Fibroblast of upper back skin (primary cell): Measurements from ENCODE around the gene SNX14.
"Not testable (repeated sequence)": the region's sequence is repeated elsewhere in the genome, so short reads cannot be mapped to it uniquely, and the experiment has no call there.

Source experiments
- DNase-seq: peaks from one replicate; pipeline ENCODE4 v3.0.0-alpha.2; 2013

Gene SNX14

DNA sequence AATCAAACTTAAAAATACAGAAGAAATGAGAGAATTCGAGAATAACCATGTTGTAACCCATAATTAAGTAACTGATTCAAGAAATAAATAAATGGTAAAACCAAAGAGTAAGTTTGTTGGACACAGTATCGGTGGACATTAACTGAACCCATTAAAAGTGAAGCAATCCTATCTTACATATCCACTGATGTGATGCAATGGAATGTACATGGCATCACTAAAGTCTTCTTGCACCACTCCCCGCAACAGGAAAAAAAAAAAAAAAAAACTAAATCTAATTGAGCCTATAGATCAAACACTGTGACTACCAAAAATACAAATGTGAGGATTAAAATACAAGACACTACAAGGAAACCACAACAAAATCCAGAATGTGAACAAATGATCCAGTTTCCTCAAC lies 7.9 kb downstream of the SNX14 start:
- no peak for DNase-seq

DNA sequence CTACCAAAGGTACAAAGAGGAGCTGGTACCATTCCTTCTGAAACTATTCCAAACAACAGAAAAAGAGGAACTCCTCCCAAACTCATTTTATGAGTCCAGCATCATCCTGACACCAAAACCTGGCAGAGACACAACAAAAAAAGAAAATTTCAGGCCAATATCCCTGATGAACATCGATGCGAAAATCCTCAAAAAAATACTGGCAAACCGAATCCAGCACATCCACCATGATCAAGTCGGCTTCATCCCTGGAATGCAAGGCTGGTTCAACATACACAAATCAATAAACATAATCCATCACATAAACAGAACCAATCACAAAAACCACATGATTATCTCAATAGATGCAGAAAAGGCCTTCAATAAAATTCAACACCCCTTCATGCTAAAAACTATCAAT lies 10.8 kb downstream of the SNX14 start:
- DNase-seq, result not testable (repeated sequence)

DNA sequence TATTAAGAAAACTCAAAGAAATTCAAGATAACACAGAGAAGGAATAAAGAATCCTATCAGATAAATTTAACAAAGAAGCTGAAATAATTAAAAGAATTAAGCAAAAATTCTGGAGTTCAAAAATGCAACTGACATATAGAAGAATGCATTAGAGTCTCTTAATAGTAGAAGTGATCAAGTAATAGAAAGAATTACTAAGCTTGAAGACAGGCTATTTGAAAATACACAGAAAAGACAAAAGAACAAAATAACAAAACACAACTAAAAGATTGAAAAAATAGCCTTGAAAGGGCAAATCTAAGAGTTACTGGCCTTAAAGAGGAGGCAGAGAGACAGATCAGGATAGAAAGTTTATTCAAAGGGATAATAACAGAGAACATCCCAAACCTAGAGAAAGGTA lies 12.1 kb downstream of the SNX14 start:
- no peak for DNase-seq

DNA sequence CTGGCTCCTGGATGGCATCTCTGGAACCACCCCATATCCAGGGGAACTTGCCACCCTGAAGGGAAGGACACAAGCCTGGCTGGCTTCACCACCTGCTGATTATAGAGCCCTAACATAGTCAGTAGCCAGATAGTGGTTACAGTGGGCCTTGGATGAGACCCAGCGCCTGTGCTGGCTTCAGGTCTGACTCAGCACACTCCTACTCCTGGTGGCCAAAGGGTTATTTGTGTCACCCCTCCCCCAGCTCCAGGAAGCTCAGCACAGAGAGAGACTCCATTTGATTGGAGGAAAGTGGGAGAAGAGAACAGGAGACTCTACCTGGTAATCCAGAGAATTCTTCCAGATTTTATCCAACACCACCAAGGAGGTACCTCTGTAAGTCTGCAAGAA lies 12.8 kb downstream of the SNX14 start:
- peak; percentile 52 for DNase-seq

DNA sequence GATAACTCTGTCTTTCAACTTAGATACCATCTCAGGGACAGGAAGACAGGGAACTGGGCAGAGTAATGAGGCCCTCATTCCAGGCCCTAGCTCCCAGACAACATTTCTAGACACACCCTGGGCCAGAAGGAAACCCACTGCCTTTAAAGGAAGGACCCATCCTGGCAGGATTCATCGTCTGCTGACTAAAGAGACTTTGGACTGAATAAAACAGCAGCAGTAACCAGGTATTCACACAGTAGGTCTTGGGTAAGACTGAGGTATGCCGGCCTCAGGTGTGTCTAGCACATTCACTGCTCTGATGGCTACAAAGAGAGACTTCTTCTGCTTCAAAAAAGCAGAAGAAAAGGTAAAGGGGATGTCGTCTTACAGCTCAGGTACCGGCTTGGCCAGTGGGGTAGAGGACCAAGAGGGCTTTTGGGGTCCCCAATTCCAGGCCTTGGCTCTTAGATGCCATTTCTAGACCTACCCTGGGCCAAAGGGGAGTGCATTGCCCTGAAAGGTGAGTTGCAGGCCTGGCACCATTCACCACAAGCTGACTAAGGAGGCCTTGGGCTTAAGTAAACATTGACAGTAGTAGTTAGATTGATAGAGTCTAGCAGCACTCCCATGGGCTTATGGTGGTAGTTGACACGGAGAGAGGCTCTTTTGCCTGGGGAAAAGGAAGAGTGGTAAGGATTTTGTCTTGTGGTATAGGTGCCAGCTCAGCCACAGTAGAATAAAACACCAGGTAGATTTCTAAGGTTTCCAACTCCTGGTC lies 13.4 kb downstream of the SNX14 start:
- no peak for DNase-seq

DNA sequence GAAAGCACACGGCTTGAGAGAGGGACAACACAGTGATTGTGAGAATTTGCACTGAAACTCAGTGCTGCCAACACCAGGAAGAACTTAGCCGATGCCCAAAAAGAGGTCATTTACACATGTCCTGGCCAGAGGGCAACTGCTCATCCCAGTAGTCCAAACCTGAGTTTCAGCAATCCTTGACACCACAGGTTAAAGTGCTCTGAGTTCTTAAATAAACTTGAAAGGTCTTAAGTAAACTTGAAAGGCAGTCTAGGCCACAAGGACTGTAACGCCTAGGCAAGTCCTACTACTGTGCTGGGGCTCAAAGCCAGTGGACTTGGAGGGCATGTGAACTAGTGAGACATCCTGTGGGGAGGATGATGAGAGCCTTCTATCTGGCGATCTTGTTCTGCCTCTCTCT lies 14.1 kb downstream of the SNX14 start:
- DNase-seq, result no peak

DNA sequence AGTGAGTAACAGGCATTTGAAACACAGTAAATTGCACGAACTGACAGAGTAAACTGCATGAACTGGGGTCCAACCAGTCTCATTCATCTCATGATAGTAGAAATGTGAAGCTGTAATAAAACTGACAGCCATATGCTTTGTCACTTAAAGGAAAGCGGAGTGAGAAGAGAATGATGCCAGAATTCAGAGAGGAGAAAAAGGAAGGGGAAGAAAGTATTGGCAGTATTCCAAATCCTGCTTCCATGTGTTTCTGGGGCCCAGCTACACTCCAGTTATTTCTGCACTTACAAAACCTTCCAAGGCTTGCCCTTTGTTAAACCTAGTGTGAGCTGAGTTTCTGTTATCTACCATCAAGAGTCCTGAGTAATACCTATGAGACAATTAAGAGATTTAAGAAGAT lies 17.2 kb downstream of the SNX14 start:
- peak; percentile 20 for DNase-seq

DNA sequence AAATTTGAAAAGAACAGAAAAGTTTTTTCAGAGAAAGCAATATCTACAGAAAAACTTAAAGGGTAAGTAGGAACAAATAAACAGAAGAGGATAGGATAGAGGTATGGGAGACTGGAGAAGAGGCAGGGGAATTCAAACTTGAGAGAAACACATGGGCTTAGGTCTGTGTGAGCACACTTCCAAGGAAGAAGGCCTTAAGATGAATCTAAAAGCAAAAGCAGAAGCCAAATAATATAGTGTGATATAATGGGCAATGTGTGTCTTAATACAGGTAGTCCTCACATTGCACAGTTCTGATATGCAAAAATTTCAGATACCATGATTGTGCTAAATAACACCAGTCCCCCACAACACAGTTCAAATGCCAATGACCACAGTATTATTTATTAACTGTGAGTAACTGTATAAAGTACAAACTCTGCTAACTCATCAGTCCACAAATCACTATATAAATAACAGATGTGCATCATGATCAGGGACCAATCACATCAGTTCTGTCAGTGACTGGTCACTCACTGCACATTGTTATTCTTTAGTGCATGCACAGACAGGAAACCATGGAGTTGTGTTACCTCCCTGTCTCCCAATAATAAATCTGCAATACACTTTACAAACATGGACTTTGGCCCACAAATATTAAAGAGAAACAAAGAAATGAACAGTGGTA lies 18.6 kb downstream of the SNX14 start:
- DNase-seq, result peak; percentile 72

DNA sequence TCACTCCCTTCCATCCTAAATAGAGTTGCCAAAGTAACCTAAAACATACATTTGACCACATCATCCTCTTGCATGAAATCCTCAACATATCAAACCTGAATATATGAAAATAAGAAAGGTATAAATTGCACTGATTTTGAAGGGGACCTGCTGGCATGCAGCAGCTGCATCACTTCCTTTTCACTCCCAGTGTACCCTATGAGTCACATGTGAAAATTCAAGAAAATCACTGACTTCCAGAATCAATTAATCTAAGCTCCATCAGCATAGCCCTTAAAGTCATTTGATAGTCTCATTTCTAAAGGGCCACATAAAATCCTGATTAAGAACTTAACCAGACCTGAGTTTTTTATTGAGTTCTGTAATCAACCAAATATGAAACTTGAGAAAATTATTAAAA lies 24.3 kb downstream of the SNX14 start:
- peak; percentile 20 for DNase-seq

DNA sequence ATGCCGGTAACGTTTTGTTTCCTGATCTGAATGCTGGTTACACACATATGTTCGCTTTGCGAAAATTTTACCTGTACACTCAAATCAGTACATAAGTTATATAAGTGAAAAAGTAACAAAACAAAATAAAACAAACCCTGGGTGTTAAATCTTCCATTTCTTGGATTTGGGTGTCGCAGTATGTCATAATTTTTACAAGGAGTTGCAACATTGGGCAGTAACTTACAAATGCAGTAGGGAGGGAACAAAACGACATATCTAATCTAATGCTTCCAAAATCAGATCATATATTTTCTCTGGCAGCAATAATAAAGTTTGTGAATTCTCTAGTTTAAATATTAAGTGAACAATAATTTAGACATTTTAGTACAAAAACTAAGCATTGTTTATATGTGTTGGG lies 25.2 kb downstream of the SNX14 start:
- no peak for DNase-seq

DNA sequence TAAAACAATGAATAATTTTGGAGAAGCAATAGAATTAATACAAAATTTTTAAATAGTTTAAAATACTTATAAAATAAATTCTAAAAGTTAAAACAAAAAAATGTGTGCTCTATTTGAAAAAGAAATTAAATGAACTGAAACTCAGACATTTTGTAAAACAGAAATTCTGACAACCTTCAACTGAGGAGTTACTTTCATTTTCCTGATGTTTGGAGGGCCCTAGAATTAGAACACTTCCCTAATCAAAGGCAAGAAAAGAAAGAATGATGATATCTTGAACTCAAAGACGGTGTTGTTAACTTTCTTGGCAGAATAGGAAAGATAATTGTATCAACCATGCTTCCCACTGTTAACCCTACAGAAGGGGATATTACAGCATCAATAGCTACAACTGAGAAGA lies 27.9 kb downstream of the SNX14 start:
- DNase-seq, result no peak

DNA sequence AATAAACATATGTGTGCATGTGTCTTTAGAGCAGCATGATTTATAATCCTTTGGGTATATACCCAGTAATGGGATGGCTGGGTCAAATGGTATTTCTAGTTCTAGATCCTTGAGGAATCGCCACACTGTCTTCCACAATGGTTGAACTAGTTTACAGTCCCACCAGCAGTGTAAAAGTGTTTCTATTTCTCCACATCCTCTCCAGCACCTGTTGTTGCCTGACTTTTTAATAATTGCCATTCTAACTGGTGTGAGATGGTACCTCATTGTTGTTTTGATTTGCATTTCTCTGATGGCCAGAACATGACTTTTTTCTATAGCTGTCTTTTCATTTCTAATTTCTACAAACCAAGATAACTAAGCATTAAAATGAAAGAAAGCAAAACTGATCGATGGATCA lies 29.4 kb downstream of the SNX14 start:
- DNase-seq, result not testable (repeated sequence)

DNA sequence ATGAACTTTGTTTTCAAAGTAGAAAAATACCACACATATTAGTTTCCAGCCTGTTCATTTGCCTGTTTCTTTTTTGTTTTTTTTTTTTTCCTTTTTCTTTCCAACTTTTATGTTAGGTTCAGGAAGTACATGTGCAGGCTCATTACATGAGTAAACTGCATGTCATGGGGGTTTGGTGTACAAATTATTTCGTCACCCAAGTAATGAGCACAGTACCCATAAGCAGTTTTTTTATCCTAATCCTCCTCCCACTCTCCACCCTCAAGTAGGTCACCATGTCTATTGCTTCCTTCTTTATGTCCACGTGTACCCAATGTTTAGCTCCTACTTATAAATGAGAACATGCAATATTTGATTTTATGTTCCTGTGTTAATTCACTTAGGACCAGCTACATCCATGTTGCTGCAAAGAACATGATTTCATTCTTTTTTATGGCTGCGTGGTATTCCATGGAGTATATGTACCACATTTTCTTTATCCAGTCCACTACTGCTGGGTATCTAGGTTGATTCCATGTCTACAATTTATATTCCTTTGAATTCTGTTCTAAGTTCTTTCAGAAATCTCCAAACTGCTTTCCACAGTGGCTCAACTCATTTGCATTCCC lies 31.8 kb downstream of the SNX14 start:
- peak; percentile 10 for DNase-seq

DNA sequence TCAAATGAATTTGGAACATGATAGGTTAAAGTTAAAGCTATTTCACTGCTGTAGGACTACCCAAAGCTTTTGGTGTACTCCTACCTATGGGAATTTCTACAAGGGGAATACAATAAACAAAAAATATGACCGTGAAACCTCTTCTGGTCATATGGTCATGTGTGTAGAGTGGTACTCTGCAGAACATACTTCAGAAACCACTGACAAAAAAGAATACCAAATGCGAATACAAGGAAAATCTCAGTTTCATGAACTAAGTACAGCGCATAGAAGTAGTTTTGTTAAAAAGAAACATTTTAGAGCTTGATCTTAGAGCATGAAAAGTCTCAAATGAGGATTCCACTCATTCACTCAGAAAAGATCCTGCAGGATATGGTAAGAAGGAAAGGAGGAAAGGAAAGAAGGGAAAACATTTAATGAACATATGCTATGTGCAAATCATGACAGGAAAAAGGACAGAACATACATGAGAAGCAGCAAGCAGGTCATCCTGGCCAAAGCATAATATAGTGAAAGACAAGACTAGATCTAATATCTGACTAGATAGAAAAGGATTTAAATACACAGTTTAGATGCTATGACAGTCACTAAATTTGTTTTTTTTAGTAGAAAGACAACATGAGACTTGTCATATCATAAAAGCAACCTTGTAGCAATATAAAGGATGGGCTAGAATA lies 36.5 kb downstream of the SNX14 start:
- DNase-seq, result no peak

DNA sequence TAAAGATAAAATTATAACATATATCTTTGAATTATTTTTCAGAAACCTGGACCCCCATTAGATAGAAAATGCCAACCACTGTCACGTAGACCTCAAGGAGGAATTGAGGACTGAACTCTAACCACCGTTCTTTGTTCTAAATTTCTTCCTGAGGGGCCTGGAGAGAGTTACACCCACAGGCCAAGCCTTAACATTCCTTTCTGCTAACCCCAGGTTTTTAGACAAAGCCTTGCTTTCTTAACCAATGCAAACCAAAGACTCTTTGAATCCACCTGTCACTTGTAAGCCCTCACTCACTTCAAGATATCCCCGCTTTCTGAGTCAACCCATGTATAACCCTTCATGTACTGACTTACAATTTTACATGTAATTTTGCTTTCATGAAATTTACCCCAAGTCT lies 41.0 kb downstream of the SNX14 start:
- no peak for DNase-seq

DNA sequence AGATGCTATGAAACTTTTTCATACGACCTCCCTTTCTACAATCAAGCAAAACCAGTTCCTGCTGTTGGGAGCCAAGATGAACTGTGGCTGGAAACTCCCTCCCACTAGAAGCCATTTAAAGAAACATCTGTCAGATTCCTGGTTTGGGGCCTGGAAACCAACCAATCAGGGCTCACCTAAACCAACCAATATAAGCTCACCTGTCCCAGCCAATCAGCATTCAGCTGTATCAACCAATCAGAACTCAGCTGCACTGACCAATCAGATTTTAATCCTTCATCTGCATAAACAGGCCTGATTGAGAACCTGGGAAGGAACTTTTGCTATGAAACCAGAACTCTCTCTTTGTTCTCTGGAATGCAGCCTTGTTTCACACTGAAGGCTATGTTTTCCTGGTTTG lies 42.4 kb downstream of the SNX14 start:
- no peak for DNase-seq

DNA sequence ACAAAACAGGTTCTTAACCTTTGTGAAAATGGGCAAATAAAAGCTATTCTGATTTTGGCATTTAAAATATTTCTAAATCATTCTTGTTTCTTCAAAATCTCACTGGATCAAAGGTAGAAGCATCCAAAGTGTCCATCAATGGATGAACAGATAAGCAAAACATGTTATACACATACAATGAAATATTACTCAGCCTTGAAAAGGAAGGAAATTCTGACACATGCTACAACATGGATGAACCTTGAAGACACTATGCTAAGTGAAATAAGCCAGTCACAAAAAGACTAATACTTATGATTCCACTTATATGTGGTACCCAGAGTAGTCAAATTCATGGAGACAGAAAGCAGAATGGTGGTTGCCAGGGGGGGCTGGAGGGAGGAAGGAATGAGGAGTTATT lies 45.9 kb downstream of the SNX14 start:
- no peak for DNase-seq

DNA sequence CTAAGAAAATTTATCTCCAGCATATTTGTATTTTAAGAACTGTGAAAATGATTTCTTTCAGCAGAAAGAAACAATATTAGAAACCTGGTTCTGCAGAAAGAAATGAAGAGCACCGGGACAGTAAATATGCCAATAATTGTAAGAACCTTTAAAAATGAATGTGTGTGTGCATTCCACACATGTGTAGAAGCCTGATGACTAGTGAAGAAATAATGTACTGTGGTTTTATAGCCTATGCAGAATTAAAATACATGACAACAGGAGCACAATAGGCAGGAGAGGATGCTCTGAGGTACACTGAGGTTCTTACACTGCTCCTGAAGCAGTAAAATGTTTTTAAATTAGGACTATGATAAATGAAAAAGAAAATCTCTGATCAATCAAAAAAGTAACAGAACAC lies 48.9 kb downstream of the SNX14 start:
- peak; percentile 56 for DNase-seq

DNA sequence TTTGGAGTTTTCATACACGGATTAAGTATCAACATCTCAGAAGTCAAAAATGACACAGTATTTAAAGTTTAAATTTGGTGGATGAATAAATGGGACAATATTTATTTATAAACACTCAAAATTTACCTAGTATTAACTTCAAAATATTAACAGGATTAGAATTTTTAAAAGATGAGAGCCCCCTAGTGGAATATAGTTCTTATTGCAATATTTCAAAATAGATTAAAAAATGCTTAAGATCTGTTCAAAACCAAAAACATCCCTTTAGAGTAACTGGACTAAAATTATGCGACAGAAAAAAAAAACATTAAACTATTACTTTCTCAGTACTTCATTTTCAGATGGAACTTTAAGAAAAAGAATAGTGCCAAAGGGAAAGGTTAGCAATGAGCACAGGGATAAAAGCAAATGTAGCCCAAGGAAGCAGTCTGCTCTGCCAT lies 56.6 kb downstream of the SNX14 start:
- peak; percentile 19 for DNase-seq

DNA sequence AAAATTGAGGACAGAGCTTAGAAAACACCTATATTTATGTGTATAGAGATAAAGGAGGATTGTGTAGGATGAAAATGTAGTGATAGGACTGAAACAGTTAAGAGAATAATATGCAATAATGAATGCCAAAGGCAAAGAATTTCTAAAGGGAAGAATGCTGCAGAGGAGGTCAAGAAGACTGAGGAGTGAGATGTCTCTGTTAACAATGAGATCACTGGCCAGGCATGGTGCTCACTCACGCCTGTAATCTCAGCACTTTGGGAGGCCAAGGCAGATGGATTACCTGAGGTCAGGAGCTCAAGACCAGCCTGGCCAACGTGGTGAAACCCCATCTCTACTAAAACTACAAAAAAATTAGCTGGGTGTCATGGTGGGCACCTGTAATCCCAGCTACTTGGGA lies 69.4 kb downstream of the SNX14 start:
- DNase-seq, result not testable (repeated sequence)

DNA sequence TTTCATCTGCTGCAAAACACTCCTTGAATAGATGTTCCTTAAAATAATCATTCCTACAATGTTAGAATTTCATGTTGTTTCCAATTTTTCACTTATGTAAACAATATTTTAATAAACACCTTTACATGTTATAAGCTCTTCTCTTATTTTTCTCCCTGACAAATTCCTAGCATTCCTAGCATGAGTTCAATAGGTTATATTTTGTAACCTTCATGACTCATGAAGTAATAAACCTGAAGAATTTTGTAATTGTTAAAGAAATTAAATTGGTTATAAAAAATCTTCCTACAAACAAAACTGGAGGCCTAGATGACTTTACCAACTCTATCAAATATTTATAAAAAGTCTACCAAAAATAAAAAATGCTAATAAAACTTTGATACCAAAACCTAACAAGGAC lies 77.5 kb downstream of the SNX14 start:
- peak; percentile 18 for DNase-seq

DNA sequence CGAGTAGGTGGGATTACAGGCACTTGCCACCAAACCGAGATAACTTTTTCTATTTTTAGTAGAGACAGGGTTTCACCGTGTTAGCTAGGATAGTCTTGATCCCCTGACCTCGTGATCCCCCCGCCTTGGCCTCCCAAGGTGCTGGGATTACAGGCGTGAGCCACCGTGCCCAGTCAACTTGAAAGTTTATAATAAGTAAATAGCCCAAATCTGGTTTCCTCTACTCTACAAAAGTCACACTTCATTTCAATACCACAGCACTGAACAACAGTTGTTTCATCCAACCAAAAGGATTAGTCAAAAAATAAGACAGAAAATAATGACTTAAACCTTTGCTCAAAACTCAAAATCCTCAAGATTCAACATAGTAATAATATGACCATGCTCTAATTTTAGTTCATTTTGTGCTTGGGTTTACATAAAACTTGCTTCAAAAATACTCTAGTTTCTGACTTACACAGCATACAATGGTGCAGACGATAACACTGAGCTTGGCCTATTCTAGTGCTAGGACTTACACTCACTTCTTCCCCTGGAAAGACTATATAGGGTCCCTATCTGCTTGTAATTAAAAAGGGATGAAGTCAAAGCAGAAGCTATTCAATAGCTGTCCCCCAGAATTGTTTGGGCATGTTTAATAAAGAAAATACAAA lies 87.1 kb downstream of the SNX14 start:
- DNase-seq, result no peak

DNA sequence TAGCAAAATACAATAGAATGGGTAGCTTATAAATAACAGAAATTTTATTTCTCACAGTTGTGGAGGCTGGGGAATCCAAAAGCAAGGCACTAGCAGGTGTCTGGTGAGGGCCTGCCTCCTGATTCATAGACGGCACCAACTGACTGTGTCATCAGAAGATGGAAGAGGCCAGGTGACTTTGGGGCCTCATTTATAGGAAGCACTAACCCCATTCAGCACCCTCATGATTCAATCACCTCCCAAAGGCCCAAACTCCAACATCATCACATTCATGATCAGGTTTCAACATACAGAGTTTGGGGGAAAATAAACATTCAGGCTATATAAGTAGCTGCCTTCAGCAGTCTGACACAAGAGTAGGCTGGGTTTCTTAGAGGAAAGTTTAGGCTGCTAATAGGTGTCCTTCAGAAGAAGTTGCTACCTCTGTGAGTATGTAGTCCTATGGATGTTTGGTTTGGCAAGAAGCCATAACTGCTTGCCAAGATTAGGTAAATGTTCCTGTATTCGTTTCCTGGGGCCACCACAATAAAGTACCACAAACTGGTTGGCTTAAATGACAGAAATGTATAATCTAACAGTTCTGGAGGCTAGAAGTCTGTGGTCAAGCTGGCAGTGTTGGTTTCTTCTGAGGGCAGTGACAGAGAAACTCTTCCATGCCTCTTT lies 94.9 kb downstream of the SNX14 start:
- DNase-seq, result peak; percentile 25
